K562 (cell line): ENCODE data around the gene USP7. TPM values are rescaled to one million over a fixed set of nuclear protein-coding genes. Genes with fewer than 3 reads are reported as not detected.

ENCODE experiments used
- ATAC-seq: fragments of 200-7000 bp; cut with Tn5 transposase; 3 replicates; pipeline ENCODE4 v1.9.1; 2020; ENCODE audit warnings: moderate library complexity
- BruUV-seq: library from RNA; stranded (reverse); fragments of 400-500 nt; replicated peaks from 2 replicates; lab custom pipeline; 2021; lab: Mats Ljungman, UMichigan
- CTCF ChIA-PET: fragments of 300-600 bp; formaldehyde crosslinking; extraction: SDS; loops from one replicate; lab custom pipeline; 2021; ENCODE audit warnings: low intra/inter-chr PET ratio; lab: Yijun Ruan, JAX
- POLR2A ChIA-PET: fragments of 300-600, 350-650 bp; sonication (Branson Sonifier 250); formaldehyde crosslinking; extraction: SDS; loops from one replicate; lab custom pipeline; 2021; ENCODE audit warnings: antibody characterized with exemption, inconsistent platforms; lab: Yijun Ruan, JAX
- DNase-seq, 4 experiments: peaks; one replicate each; pipeline versions ENCODE4 v3.0.0 to v3.0.0-alpha.2; 2011 to 2018; ENCODE audit warnings: low spot score in 3 of 4, mixed read lengths in 3 of 4; ENCODE audit errors: extremely low read depth in 1 of 4
- FAIRE-seq: peaks from 2 replicates; lab custom pipeline; 2011; peaks lifted over from hg19 to GRCh38; lab: Jason Lieb, UNC
- H2AFZ ChIP-seq: 2 replicates; pipeline ENCODE4 v1.6.0; 2011; ENCODE audit warnings: low read depth, low read length, control low read depth, inconsistent platforms
- H3K27ac ChIP-seq: fragments of 200-600 bp; 3 replicates; pipeline ENCODE4 v1.8.0; 2011; ENCODE audit warnings: low read depth, mild to moderate bottlenecking, control low read depth, inconsistent platforms, low read length, moderate library complexity, mixed read lengths; ENCODE audit errors: extremely low read depth
- H3K27me3 ChIP-seq, 2 experiments: fragments of 300-600 bp in 1 of 2; 2 replicates in 1 of 2; 3 replicates in 1 of 2; pipeline versions ENCODE4 v1.6.0 to v1.8.0; 2011; ENCODE audit warnings: inconsistent platforms in 2 of 2, low read length in 2 of 2, mild to moderate bottlenecking in 1 of 2, mixed read lengths in 1 of 2, moderate library complexity in 1 of 2; ENCODE audit not compliant: control insufficient read depth in 2 of 2, insufficient read depth in 2 of 2
- H3K36me3 ChIP-seq: fragments of 300-600 bp; 3 replicates; pipeline ENCODE4 v1.8.0; 2011; ENCODE audit warnings: mild to moderate bottlenecking, low read length, inconsistent platforms; ENCODE audit not compliant: control insufficient read depth, insufficient read depth
- H3K4me1 ChIP-seq, 2 experiments: fragments of 200-600 bp in 1 of 2; replicated peaks in 1 of 2; 2 replicates in 1 of 2; 3 replicates in 1 of 2; pipeline versions ENCODE4 v1.5.1 to v1.8.0; 2011; ENCODE audit warnings: inconsistent platforms in 2 of 2, low read length in 2 of 2, mild to moderate bottlenecking in 1 of 2, mixed read lengths in 1 of 2, moderate library complexity in 1 of 2; ENCODE audit not compliant: control insufficient read depth in 2 of 2, insufficient read depth in 2 of 2
- H3K4me2 ChIP-seq: 2 replicates; pipeline ENCODE4 v1.6.1; 2011; ENCODE audit warnings: low read length, control low read depth, inconsistent platforms, mixed read lengths; ENCODE audit not compliant: insufficient read depth
- H3K4me3 ChIP-seq: fragments of 200-600 bp; sonication (generic), shearing (Covaris generic); 2 replicates; pipeline ENCODE4 v1.5.1; 2016; ENCODE audit warnings: control low read depth, inconsistent platforms
- H3K79me2 ChIP-seq: fragments of 200-600 bp; 3 replicates; pipeline ENCODE4 v1.8.0; 2011; ENCODE audit warnings: low read length, inconsistent platforms; ENCODE audit not compliant: control insufficient read depth, insufficient read depth
- H3K9ac ChIP-seq, 2 experiments: 2 replicates each; pipeline versions ENCODE4 v1.6.0 to v1.6.1; 2011; ENCODE audit warnings: low read depth in 2 of 2, low read length in 2 of 2, control low read depth in 1 of 2, inconsistent platforms in 1 of 2, mild to moderate bottlenecking in 1 of 2, mixed read lengths in 1 of 2; ENCODE audit not compliant: insufficient read depth in 1 of 2
- H3K9me1 ChIP-seq: one replicate; pipeline ENCODE4 v1.6.0; 2011; ENCODE audit warnings: inconsistent platforms, mild to moderate bottlenecking, low read length, moderate library complexity; ENCODE audit not compliant: control insufficient read depth, insufficient read depth
- H3K9me3 ChIP-seq: replicated peaks from 2 replicates; pipeline ENCODE4 v1.5.1; 2011; ENCODE audit warnings: low read depth, low read length, inconsistent platforms; ENCODE audit not compliant: control insufficient read depth, insufficient read depth
- H4K20me1 ChIP-seq: replicated peaks from 2 replicates; pipeline ENCODE4 v1.6.1; 2011; ENCODE audit warnings: low read length, inconsistent platforms, mixed read lengths; ENCODE audit not compliant: control insufficient read depth, insufficient read depth
- CEBPB ChIP-seq: fragments of 450-650 bp; IDR thresholded peaks from 2 replicates; pipeline ENCODE4 v1.6.1; 2016; ENCODE audit warnings: missing genetic modification characterization, missing compliant biosample characterization
- CEBPG ChIP-seq, 3 experiments: fragments of 200-800 bp in 1 of 3; sonication (Bioruptor generic) in 1 of 3; sonication (generic) in 1 of 3; formaldehyde crosslinking in 1 of 3; IDR thresholded peaks in 2 of 3; conservative IDR thresholded peaks in 1 of 3; 2 replicates each; pipeline versions ENCODE4 v1.6.1 to v1.8.0; 2016 to 2022; ENCODE audit warnings: missing compliant biosample characterization in 2 of 3, missing genetic modification characterization in 2 of 3, mild to moderate bottlenecking in 1 of 3, missing genetic modification reagents in 1 of 3
- KDM4B ChIP-seq, 2 experiments: fragments of 450-650 bp in 1 of 2; sonication (generic) in 1 of 2; IDR thresholded peaks; 2 replicates each; pipeline ENCODE4 v1.6.1; 2016 to 2017; ENCODE audit warnings: borderline replicate concordance in 2 of 2, antibody characterized with exemption in 1 of 2, low read depth in 1 of 2, mild to moderate bottlenecking in 1 of 2
- NCOA2 ChIP-seq, 2 experiments: fragments of 450-650 bp; IDR thresholded peaks; 2 replicates each; pipeline ENCODE4 v1.6.1; 2018; ENCODE audit warnings: mild to moderate bottlenecking in 2 of 2, moderate library complexity in 1 of 2; ENCODE audit not compliant: partially characterized antibody in 2 of 2
- NFIC ChIP-seq: fragments of 450-650 bp; IDR thresholded peaks from 2 replicates; pipeline ENCODE4 v1.6.1; 2017; ENCODE audit warnings: mild to moderate bottlenecking, inconsistent platforms
- PHB ChIP-seq: fragments of 250-450 bp; sonication (Bioruptor Pico); IDR thresholded peaks from 2 replicates; pipeline ENCODE4 v1.5.0; 2021
- PHF21A ChIP-seq: fragments of 450-650 bp; IDR thresholded peaks from 2 replicates; pipeline ENCODE4 v1.6.1; 2017; ENCODE audit warnings: low read depth, borderline replicate concordance
- PML ChIP-seq: IDR thresholded peaks from 2 replicates; pipeline ENCODE4 v1.6.1; 2012; ENCODE audit warnings: low read length, inconsistent platforms
- PYGO2 ChIP-seq: fragments of 450-650 bp; IDR thresholded peaks from 2 replicates; pipeline ENCODE4 v1.6.1; 2016; ENCODE audit warnings: mild to moderate bottlenecking, missing genetic modification characterization, moderate library complexity, missing compliant biosample characterization
- RAD21 ChIP-seq, 2 experiments: fragments of 250-450 bp in 1 of 2; fragments of 450-650 bp in 1 of 2; sonication (Bioruptor Pico) in 1 of 2; formaldehyde crosslinking in 1 of 2; IDR thresholded peaks in 1 of 2; conservative IDR thresholded peaks in 1 of 2; 2 replicates each; pipeline versions ENCODE4 v1.4.0 to v1.8.0; 2020 to 2022; ENCODE audit warnings: mild to moderate bottlenecking in 2 of 2, moderate library complexity in 1 of 2
- TAF7 ChIP-seq: fragments of 450-650 bp; IDR thresholded peaks from 2 replicates; pipeline ENCODE4 v1.6.1; 2016; ENCODE audit warnings: missing genetic modification characterization, missing compliant biosample characterization
- TOE1 ChIP-seq, 2 experiments: fragments of 450-650 bp in 1 of 2; sonication (generic) in 1 of 2; formaldehyde crosslinking in 1 of 2; IDR thresholded peaks; 2 replicates each; pipeline versions ENCODE4 v1.7.1 to v1.8.0; 2016 to 2022; ENCODE audit warnings: borderline replicate concordance in 2 of 2, mild to moderate bottlenecking in 2 of 2, antibody characterized with exemption in 1 of 2, inconsistent platforms in 1 of 2, low read depth in 1 of 2, missing genetic modification reagents in 1 of 2, moderate library complexity in 1 of 2
- U2AF1 ChIP-seq: fragments of 200-400 bp; formaldehyde crosslinking; optimal IDR thresholded peaks from 2 replicates; pipeline ENCODE3; 2017; ENCODE audit warnings: mild to moderate bottlenecking, low read depth, low read length, moderate library complexity
- WGBS: fragments of 100-300 bp; shearing (Covaris generic); methylation state at CpG from one replicate; pipeline ENCODE4 v1.1.6; 2016; ENCODE audit warnings: low coverage, mixed read lengths; ENCODE audit not compliant: insufficient coverage; ENCODE audit errors: missing lambda C conversion rate; 5-methylcytosine and 5-hydroxymethylcytosine counted together
- in situ Hi-C: fragments of 300-500 bp; cut with MboI; formaldehyde crosslinking; loops from 4 replicates; pipeline ENCODE4 v1.15.0; 2018; ENCODE audit warnings: inconsistent platforms, mixed read lengths
- intact Hi-C: fragments of 100-400 bp; cut with micrococcal nuclease; formaldehyde crosslinking; loops from 2 replicates; pipeline ENCODE4 v1.14.2; 2022
- polyA plus RNA-seq, 8 experiments: library from polyadenylated mRNA; depleted of rRNA in 4 of 8; stranded (reverse) in 5 of 8; unstranded in 3 of 8; fragments of >200 nt; fragmentation: Nextera tagmentation in 2 of 8; fragmentation: Illumina TruSeq in 1 of 8; extraction: Ambion mirVana in 2 of 8; extraction: Trizol in 1 of 8; gene quantifications; 2 replicates each; pipeline versions ENCODE4 v1.2.1 to v1.2.3, GENCODE V29; 2011 to 2014; ENCODE audit warnings: inconsistent platforms in 1 of 8, missing spikeins in 1 of 8
- total RNA-seq, 7 experiments: library from RNA; depleted of rRNA in 6 of 7; stranded (reverse); fragments of >200 nt in 6 of 7; fragmentation: Illumina TruSeq in 2 of 7; extraction: Trizol in 2 of 7; gene quantifications; 2 replicates each; pipeline versions ENCODE4 v1.2.1 to v1.2.3, GENCODE V29; 2011 to 2021; ENCODE audit warnings: low replicate concordance in 1 of 7
- TF ChIP-seq, protein P1 (sequence below): sonication (generic); formaldehyde crosslinking; IDR thresholded peaks from 2 replicates; pipeline ENCODE4 v1.8.1; 2022; ENCODE audit warnings: missing genetic modification reagents
- TF ChIP-seq, protein P2 (sequence below): fragments of 250-450 bp; sonication (Bioruptor Pico); IDR thresholded peaks from 2 replicates; pipeline ENCODE4 v1.4.0; 2020; ENCODE audit warnings: mild to moderate bottlenecking, moderate library complexity, borderline replicate concordance

USP7 gene
- total and polyA plus RNA-seq, 9 of the 15 experiments (the other 6 are each of a cell fraction or from before 2014, with no cell fraction given) = 17.1 to 145 (median 57.9) TPM

DNA sequence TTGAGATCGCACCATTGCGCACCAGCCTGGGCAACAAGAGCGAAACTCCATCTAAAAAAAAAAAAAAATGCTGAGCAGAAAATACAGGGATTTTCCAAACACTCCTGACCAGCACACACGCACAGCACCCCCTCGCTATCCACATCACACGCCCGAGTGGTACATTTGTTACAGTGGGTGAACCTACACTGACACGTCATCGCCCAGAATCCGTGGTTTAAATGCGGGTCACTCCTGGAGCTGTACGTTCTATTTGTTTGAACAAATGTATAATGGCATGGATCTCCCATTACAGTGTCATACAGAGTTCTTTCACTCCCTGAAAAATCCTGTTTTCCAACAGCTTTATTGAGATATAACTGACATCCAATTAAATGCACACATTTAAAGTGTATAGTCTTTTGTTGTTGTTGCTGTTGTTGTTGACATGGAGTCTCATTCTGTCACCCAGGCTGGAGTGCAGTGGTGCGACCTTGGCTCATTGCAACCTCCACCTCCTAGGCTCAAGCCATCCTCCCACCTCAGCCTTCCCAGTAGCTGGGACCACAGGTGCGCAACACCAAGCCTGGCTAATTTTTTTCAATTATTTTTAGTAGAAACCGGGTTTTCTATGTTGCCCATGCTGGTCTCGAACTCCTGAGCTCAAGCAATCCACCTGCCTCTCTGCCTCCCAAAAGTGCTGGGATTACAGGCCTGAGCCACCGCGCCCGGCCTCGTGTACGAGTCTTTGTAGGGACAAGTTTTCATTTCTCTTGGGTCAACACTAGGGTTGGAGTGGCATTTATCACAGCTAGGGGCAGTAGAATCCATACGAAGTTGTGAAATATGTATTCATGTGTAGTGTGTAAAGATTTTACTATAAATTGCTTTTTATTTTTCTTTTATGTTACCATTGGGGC lies 90.5 kb downstream of the USP7 start:
- Histone ChIP-seq H3K9ac (no peak overlapping the region), H2AFZ (no peak overlapping the region), H3K4me3 (no peak overlapping the region), H3K27me3 (peaks cover 0 to 12% of the 10 kb centered on the region in 2 experiments; a peak in 2 of 5 replicates), H3K79me2 (peaks cover under 1% of the 10 kb centered on the region; the same call in 1 of the 3 replicates), H3K9me3 (no peaks in the 10 kb centered on the region), H3K36me3 (no peaks in the 10 kb centered on the region), H3K9me1 (no peaks in the 10 kb centered on the region), H3K4me2 (no peak overlapping the region), H3K4me1 (peaks cover 16 to 28% of the 10 kb centered on the region in 2 experiments), H4K20me1 (no peaks in the 10 kb centered on the region), H3K27ac (no peak overlapping the region)
- intact Hi-C loops (loop anchor here (10.0 kb wide), 1 partner anchor 262 kb away; no protein-coding TSS in a partner anchor), in situ Hi-C loops (no loop called here)
- no peak for FAIRE-seq
- DNase-seq = no peak
- no TSS peak for BruUV-seq
- no peak for ATAC-seq
- POLR2A ChIA-PET = interaction anchor here (0.6 to 1.2 kb wide), 6 partner anchors 10 to 220 kb away, joined by 3 to 6 read pairs (median 3); no protein-coding TSS in a partner anchor
- CTCF ChIA-PET = no interaction called here
- 63% methylated on average over 19 of the region's 22 CpGs for WGBS
- TF ChIP-seq CEBPB (tag) = peak; percentile 59
- no peak for TF ChIP-seq NCOA2 (IDR thresholded peaks at IDR 0.05; ENCODE audit: partially characterized antibody in 2 of 2)
- no peak for TF ChIP-seq CEBPG (CRISPR knock-in tag; IDR thresholded peaks at IDR 0.05)
- TF ChIP-seq CEBPG (tag; conservative IDR thresholded peaks at IDR 0.05 in 1 of 2, IDR thresholded peaks at IDR 0.05 in 1 of 2) = 0 out of 4 replicates have a peak, but pooled peaks of 1 of the 2 experiments have one; percentile 10
- TF ChIP-seq, protein P1, sequence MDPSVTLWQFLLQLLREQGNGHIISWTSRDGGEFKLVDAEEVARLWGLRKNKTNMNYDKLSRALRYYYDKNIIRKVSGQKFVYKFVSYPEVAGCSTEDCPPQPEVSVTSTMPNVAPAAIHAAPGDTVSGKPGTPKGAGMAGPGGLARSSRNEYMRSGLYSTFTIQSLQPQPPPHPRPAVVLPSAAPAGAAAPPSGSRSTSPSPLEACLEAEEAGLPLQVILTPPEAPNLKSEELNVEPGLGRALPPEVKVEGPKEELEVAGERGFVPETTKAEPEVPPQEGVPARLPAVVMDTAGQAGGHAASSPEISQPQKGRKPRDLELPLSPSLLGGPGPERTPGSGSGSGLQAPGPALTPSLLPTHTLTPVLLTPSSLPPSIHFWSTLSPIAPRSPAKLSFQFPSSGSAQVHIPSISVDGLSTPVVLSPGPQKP (CRISPR knock-in tag) = no peak
- no peak for TF ChIP-seq U2AF1
- 0 out of 4 replicates have a peak, but pooled peaks of 1 of the 2 experiments have one; percentile 6 for TF ChIP-seq RAD21 (CRISPR knock-in tag; conservative IDR thresholded peaks at IDR 0.05 in 1 of 2, IDR thresholded peaks at IDR 0.05 in 1 of 2)
- TF ChIP-seq PHF21A = no peak
- no peak for TF ChIP-seq TAF7 (tag)
- TF ChIP-seq PYGO2 (tag) = no peak
- TF ChIP-seq PML = no peak
- TF ChIP-seq, protein P2, sequence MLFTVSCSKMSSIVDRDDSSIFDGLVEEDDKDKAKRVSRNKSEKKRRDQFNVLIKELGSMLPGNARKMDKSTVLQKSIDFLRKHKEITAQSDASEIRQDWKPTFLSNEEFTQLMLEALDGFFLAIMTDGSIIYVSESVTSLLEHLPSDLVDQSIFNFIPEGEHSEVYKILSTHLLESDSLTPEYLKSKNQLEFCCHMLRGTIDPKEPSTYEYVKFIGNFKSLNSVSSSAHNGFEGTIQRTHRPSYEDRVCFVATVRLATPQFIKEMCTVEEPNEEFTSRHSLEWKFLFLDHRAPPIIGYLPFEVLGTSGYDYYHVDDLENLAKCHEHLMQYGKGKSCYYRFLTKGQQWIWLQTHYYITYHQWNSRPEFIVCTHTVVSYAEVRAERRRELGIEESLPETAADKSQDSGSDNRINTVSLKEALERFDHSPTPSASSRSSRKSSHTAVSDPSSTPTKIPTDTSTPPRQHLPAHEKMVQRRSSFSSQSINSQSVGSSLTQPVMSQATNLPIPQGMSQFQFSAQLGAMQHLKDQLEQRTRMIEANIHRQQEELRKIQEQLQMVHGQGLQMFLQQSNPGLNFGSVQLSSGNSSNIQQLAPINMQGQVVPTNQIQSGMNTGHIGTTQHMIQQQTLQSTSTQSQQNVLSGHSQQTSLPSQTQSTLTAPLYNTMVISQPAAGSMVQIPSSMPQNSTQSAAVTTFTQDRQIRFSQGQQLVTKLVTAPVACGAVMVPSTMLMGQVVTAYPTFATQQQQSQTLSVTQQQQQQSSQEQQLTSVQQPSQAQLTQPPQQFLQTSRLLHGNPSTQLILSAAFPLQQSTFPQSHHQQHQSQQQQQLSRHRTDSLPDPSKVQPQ (CRISPR knock-in tag) = no peak
- TF ChIP-seq PHB (CRISPR knock-in tag) = no peak
- no peak for TF ChIP-seq NFIC
- no peak for TF ChIP-seq KDM4B (IDR thresholded peaks at IDR 0.05; ENCODE audit: borderline replicate concordance in 2 of 2, low read depth in 1 of 2)
- no peak for TF ChIP-seq TOE1 (IDR thresholded peaks at IDR 0.05; ENCODE audit: borderline replicate concordance)
- no peak for TF ChIP-seq TOE1 (CRISPR knock-in tag; IDR thresholded peaks at IDR 0.05; ENCODE audit: borderline replicate concordance, low read depth)
